ENCODE measurements around the gene RASSF4. TPM values are rescaled to one million over a fixed set of nuclear protein-coding genes. Genes with fewer than 3 reads are reported as not detected.

Gene RASSF4
- total RNA-seq, 1 donor = 12.2 TPM

- no peak overlapping the region for H3K4me3 ChIP-seq (ENCODE audit: low read length)
- H3K9me3 ChIP-seq (ENCODE audit: low read depth, low read length) = no peaks in the 10 kb centered on the region
- peaks cover 5% of the 10 kb centered on the region for H3K4me1 ChIP-seq (ENCODE audit: insufficient read depth, low read length)
- no peaks in the 10 kb centered on the region for H3K27me3 ChIP-seq (ENCODE audit: insufficient read depth, low read length)
These were observed 35.2 kb upstream of the RASSF4 start for GRCh38 chr10:44924261-44925040.

GRCh38 chr10:44925224-44925623 lies 34.4 kb upstream of the RASSF4 start:
- H3K27me3 ChIP-seq (ENCODE audit: insufficient read depth, low read length) = no peaks in the 10 kb centered on the region
- no peaks in the 10 kb centered on the region for H3K9me3 ChIP-seq (ENCODE audit: low read depth, low read length)
- no peak overlapping the region for H3K4me3 ChIP-seq (ENCODE audit: low read length)
- peaks cover 5% of the 10 kb centered on the region for H3K4me1 ChIP-seq (ENCODE audit: insufficient read depth, low read length)

- Histone ChIP-seq H3K27me3 (ENCODE audit: insufficient read depth, low read length) (no peaks in the 10 kb centered on the region), H3K4me1 (ENCODE audit: insufficient read depth, low read length) (peaks cover 5% of the 10 kb centered on the region), H3K9me3 (ENCODE audit: low read depth, low read length) (no peaks in the 10 kb centered on the region), H3K4me3 (ENCODE audit: low read length) (no peak overlapping the region)
These were observed 33.5 kb upstream of the RASSF4 start for GRCh38 chr10:44925811-44926750.

GRCh38 chr10:44926751-44927351 lies 32.8 kb upstream of the RASSF4 start:
- Histone ChIP-seq H3K9me3 (ENCODE audit: low read depth, low read length) (no peaks in the 10 kb centered on the region), H3K4me3 (ENCODE audit: low read length) (no peak overlapping the region), H3K27me3 (ENCODE audit: insufficient read depth, low read length) (no peaks in the 10 kb centered on the region), H3K4me1 (ENCODE audit: insufficient read depth, low read length) (peaks cover 5% of the 10 kb centered on the region)

- H3K4me1 ChIP-seq (ENCODE audit: insufficient read depth, low read length) = peaks cover 5% of the 10 kb centered on the region
- H3K4me3 ChIP-seq (ENCODE audit: low read length) = no peak overlapping the region
- H3K27me3 ChIP-seq (ENCODE audit: insufficient read depth, low read length) = no peaks in the 10 kb centered on the region
- no peaks in the 10 kb centered on the region for H3K9me3 ChIP-seq (ENCODE audit: low read depth, low read length)
These were observed 32.2 kb upstream of the RASSF4 start for GRCh38 chr10:44927352-44927751.

- Histone ChIP-seq H3K4me1 (ENCODE audit: insufficient read depth, low read length) (peaks cover 14% of the 10 kb centered on the region), H3K27me3 (ENCODE audit: insufficient read depth, low read length) (no peaks in the 10 kb centered on the region), H3K9me3 (ENCODE audit: low read depth, low read length) (no peaks in the 10 kb centered on the region), H3K4me3 (ENCODE audit: low read length) (no peak overlapping the region)
These were observed 31.1 kb upstream of the RASSF4 start for GRCh38 chr10:44928462-44928861.

GRCh38 chr10:44929356-44930255 lies 30.0 kb upstream of the RASSF4 start:
- Histone ChIP-seq H3K4me3 (ENCODE audit: low read length) (no peak overlapping the region), H3K27me3 (ENCODE audit: insufficient read depth, low read length) (no peaks in the 10 kb centered on the region), H3K4me1 (ENCODE audit: insufficient read depth, low read length) (peaks cover 25% of the 10 kb centered on the region), H3K9me3 (ENCODE audit: low read depth, low read length) (no peaks in the 10 kb centered on the region)

GRCh38 chr10:44930904-44931620 lies 28.5 kb upstream of the RASSF4 start:
- no peaks in the 10 kb centered on the region for H3K27me3 ChIP-seq (ENCODE audit: insufficient read depth, low read length)
- H3K4me1 ChIP-seq (ENCODE audit: insufficient read depth, low read length) = peaks cover 40% of the 10 kb centered on the region
- H3K9me3 ChIP-seq (ENCODE audit: low read depth, low read length) = no peaks in the 10 kb centered on the region
- no peak overlapping the region for H3K4me3 ChIP-seq (ENCODE audit: low read length)

GRCh38 chr10:44931621-44932516 lies 27.7 kb upstream of the RASSF4 start:
- Histone ChIP-seq H3K27me3 (ENCODE audit: insufficient read depth, low read length) (no peaks in the 10 kb centered on the region), H3K9me3 (ENCODE audit: low read depth, low read length) (no peaks in the 10 kb centered on the region), H3K4me1 (ENCODE audit: insufficient read depth, low read length) (peaks cover 47% of the 10 kb centered on the region), H3K4me3 (ENCODE audit: low read length) (no peak overlapping the region)

GRCh38 chr10:44932517-44933450 lies 26.8 kb upstream of the RASSF4 start:
- no peaks in the 10 kb centered on the region for H3K9me3 ChIP-seq (ENCODE audit: low read depth, low read length)
- peaks cover 52% of the 10 kb centered on the region for H3K4me1 ChIP-seq (ENCODE audit: insufficient read depth, low read length)
- H3K4me3 ChIP-seq (ENCODE audit: low read length) = no peak overlapping the region
- H3K27me3 ChIP-seq (ENCODE audit: insufficient read depth, low read length) = no peaks in the 10 kb centered on the region

GRCh38 chr10:44933451-44934321 lies 25.9 kb upstream of the RASSF4 start:
- H3K27me3 ChIP-seq (ENCODE audit: insufficient read depth, low read length) = no peaks in the 10 kb centered on the region
- H3K4me3 ChIP-seq (ENCODE audit: low read length) = no peak overlapping the region
- H3K4me1 ChIP-seq (ENCODE audit: insufficient read depth, low read length) = peaks cover 59% of the 10 kb centered on the region
- no peaks in the 10 kb centered on the region for H3K9me3 ChIP-seq (ENCODE audit: low read depth, low read length)

Data from mononuclear cell (primary cell).